HG02763 (cell line): Measurements from ENCODE around the gene TAC1.
"Not testable (repeated sequence)": the region's sequence is repeated elsewhere in the genome, so short reads cannot be mapped to it uniquely, and the experiment has no call there.

Experiments used
- ATAC-seq: cut with Tn5 transposase; IDR thresholded peaks from one replicate; pipeline ENCODE4 v1.9.1; 2021; ENCODE audit warnings: mild to moderate bottlenecking, moderate library complexity; ENCODE audit not compliant: unreplicated experiment

The TAC1 gene, protein sequence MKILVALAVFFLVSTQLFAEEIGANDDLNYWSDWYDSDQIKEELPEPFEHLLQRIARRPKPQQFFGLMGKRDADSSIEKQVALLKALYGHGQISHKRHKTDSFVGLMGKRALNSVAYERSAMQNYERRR

DNA sequence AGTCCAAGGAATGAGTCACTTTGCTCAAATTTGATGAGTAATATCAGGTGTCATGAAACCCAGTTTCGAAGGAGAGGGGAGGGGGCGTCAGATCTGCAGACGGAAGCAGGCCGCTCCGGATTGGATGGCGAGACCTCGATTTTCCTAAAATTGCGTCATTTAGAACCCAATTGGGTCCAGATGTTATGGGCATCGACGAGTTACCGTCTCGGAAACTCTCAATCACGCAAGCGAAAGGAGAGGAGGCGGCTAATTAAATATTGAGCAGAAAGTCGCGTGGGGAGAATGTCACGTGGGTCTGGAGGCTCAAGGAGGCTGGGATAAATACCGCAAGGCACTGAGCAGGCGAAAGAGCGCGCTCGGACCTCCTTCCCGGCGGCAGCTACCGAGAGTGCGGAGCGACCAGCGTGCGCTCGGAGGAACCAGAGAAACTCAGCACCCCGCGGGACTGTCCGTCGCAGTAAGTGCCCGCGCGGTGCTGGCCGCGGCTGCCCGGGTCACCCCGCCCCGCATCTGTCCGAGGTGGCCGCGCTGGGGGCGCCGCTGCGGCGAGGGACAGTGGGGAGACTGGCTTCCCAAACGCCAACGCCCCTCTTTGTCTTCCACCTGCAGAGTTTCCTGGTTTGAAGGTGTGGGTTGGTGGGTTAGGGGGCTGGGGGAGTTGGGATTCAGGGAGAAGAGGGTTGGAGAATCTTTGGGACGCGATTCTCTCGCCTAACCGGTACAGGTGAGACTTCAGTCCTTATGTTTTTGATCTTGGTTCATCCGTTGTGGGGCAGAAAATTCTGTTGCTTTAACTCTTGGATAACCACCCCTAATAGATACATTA lies at the start of gene TAC1:
TAC1 (plus strand) TSS at position 351 of the 829 bp plus-strand sequence. CDS start 527 bp downstream, outside the sequence.
- ATAC-seq = no peak

DNA sequence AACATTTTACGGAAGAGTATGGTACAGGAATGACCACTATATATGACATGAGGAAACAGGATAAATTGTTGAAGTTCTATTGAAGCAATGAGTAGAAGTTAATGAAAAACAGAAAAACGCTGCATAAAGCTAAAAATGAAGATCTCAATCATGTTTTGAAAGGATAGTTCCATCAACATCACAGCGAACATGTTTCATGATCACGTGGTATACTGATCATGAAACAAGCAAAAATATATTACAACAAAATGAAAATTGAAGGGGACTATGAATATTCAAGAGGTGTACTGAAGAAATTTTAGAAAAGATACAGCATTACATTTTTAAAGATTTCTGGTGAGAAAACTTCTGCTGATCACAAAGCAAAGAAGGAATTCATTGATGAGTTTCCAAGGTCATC lies 45.9 kb upstream of the TAC1 start:
- no peak for ATAC-seq

DNA sequence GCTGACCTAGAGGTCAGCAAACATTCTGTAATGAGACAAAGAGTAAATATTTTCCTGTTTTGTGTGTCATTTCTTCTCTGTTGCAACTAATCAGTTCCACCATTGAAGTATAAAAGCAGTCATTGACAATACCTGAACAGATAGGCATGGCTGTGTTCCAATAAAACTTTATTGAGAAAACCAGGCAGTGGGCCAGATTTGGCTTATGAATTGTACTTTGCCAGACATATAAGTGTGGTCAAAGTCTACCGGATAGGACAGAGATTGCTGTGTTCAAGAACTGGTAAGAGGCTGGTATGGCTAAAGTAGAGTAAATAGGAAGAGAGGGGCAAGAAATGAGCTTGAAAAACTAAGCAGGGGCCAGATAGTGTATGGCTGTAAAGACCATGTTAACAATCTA lies 38.3 kb upstream of the TAC1 start:
- no peak for ATAC-seq

DNA sequence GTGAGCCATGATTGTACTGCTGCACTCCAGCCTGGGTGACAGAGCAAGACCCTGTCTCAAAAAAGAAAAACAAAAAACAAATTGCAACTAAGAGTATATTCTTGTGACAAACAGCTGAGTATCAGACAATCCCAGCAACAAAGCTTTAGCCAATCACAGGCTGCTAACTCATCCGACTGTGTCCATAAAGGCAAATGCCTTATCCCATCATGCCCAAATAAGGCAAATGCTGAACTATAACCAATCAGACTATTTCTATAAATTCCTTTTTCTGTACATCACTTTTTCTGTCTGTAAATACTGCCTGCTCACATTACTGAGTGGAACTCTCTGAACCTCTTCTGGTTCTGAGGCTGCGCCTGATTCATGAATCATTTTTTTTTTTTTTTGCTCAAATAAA lies 37.5 kb upstream of the TAC1 start:
- no peak for ATAC-seq

DNA sequence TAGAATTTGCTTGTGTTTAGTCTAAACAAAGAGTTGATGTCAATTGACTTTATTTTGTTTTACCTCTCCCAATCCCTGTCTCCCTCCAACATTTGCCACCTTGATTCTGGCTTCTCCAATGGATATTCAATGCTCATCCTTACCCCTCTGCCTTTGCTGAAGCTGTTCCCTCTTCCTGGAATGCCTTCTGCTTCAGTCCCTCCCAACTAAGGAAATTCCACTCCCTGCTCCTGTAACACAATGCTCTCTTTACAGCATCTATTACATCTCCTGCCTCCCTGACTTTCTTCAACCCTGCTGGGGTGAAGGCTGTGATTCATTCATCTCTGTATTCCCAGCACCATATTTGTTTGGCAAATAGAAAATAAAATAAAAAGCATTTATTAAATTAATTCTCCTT lies 34.5 kb upstream of the TAC1 start:
- ATAC-seq = no peak

DNA sequence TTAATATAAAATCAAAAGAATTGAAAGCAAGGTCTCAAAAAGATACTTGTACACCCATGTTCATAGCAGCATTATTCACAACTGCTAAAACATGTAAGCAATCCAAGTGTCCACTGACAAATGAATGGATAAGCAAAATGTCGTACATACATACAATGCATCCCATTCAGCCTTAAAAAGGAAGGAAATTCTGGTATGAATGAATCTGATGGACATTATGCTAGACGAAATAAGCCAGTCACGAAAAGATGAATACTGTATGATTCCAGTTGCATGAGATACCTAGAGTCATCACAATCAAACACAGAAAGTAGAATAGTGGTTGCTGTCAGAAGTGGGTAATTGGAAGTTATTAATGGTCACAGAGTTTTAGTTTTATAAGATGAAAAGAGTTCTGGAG lies 9.5 kb upstream of the TAC1 start:
- ATAC-seq = no peak

DNA sequence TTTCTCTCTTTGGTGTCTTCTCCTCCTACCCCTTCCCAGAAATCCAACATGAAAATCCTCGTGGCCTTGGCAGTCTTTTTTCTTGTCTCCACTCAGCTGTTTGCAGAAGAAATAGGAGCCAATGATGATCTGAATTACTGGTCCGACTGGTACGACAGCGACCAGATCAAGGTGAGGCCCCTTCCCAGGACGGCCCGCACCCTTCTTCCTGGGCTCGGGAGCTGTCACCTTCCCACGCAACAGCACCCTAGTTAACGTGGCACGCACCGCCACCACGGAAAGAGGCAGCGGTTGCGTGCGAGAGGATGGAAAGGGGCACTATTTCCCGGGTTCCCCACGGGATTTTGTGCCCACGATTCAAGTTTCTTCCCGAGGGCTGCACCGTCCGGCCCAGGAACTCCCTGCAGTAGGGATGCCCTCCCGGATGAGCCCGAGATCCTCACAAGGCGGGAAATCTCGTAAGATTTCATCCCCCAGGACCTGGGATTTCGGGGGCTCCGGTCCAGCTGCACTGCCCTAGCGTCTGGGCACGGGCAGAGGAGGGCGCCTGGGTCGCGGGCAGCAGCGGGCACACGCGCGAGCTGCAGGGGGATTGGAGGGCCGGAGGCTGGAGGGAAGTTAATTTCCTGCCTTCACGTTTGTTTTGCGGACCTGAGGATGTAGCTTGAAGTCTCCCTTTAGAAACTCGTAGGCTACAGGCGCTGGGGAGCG lies 834 bp downstream of the TAC1 start:
- no peak for ATAC-seq

DNA sequence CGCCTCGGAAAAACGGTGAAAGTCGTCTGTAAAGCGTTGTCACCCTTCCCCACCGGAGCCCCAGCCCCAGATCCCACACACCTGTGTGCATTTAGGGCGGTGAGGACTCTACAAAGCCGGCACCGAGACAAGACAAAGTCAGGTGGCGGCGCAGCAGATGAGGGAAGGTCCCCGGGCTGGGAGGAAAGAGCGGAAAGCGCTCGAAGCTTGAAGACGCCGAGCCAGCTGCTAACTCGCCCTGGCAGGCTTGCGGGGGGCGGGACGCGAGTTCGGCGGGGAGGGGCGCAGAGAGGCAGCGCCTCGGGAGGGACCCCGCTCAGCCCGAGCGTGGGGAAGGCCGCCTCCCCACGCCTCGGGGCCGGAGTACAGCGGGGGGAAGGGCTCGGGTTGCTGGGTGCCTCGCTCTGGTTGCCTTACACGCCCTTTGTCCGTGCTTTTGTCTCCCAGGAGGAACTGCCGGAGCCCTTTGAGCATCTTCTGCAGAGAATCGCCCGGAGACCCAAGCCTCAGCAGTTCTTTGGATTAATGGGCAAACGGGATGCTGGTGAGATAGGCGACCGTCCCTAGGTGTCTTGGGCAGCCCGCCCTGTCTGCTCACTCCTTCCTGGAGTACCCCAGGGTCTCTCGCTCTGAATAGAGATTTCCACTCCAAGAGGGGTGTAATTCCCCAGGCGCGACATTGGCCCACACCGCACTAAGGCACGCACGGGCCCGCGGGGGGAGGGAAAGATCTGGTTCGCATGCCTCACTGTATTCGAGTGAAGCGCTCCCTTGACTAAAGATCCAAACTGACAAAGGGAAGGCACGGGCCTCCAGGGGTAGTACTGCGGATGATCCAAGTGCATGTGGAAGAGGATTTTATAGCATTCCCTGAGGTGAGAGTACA lies 1.6 kb downstream of the TAC1 start:
- ATAC-seq = no peak

DNA sequence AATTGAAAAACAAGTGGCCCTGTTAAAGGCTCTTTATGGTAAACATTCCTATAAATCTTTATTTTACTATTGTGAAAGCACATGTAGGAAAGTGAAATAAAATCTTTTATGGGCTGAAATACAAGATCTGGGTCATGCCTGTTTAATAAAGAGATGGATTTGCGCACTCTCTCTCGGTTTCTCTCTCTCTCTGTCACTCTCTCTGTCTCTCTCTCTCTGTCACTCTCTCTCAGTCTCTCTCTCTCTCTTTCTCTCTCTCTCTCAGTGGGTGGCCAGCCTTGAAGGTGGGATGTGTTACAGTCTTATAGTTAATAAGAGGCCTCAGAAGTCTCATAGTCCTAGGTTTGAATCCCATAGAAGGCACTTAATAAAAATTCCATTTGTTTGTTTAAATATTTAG lies 2.4 kb downstream of the TAC1 start:
- ATAC-seq = no peak

DNA sequence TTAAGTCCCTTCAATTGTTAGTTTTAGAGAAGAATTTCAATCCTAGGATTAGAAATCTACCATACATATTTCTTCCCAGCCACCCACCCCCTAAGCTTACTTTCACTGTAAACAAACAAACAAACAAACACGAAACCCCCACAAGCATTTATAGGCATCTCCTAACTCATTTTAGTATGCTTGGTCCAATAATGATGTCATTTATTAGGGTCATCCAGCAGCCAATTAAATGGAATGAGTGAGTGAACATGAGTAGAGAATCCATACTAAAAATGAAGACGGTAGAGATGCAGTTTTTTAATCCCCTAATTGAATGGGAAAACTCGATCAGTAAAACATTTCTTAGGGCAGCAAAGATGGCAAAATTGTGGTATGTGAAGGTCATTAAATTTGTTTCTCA lies 3.2 kb downstream of the TAC1 start:
- ATAC-seq = no peak

DNA sequence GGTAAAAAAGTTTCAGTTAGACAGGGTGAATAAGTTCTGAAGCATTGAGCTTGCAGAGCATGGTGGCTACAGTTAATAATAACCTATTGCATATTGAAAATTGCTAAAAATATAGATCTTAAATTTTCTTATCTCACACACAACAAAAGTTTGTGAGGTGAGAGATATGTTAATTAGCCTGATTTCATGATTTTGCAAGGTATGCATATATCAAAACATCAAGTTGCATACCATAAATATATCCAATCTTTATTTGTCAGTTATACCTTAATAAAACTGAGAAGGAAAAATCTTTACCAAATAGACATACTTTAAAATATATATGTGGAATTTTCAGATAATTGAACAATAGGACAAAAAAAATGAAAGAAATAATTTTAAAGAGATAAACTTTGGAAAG lies 16.6 kb downstream of the TAC1 start:
- no peak for ATAC-seq

DNA sequence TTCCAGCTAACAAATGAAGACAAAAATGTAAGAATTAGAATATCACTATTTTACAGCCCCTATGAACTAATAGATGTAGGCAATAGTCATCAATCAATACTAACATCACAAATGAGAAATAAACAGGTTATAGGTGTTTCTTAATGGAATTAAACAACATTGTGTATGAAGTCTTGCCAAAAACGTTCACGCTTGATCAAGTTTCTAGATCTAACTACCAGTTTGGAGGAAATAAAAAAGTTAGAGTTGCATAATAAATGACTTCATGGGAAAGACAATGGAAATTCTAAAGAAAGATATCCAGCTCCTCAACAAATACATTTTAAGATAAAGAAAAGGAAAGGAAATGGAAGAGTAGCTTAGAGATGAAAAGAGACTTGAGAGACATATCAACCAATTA lies 19.7 kb downstream of the TAC1 start:
- no peak for ATAC-seq

DNA sequence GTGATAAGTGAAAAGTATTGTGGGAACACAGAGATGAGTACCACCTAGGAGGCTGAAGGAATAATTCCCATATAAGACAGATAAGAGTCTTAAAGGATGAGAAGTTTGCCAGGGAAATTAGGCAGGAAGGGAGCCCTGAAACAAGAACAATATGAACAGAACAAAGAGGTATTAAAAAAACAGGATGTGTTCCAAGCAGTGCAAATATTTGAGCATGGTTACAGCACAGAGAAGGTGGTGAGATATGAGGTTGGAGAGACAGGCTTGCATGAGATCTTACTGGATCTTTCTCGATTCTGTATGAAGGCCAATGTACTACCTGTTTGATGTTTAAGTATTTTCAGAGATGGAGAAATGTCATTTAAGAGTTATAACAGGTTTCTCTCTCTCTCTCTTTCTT lies 20.3 kb downstream of the TAC1 start:
- no peak for ATAC-seq

DNA sequence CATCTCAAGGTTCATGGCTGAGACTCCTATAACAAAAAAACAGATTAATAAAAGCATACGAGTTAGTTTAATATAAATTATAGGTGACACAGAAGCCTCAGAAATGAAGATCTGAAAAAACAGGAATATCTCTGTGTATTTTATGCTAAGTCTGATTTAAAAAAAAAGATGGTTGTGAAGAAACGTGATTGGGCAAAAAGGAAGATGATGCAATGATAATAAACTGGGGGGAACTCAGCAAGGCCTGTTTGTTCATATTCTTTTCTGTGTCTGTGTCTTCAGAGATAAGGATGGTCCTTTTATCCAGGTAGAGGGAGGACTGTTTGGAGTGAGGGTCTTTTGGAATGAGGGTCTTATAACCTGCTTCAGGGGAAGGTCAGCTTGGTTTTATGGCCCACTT lies 25.9 kb downstream of the TAC1 start:
- ATAC-seq = no peak

DNA sequence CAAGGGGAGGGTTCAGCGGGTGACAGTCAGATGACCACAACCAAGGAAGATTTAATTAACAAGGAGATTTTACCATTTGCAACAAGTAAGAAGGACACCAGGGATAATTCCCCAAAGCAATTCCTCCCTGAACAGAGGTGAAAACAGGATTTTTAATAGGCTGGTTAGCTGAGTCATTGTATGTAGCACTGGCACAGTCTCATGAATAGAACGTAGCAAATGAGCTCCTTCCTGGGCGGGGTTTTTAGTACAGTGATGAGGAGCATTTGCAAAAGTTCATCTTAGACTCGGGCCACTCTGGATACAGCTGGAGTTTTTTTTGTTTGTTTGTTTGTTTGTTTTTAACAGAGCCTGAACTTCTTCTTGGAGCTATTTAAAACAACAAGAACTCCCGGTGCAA lies 39.0 kb downstream of the TAC1 start:
- ATAC-seq = no peak

DNA sequence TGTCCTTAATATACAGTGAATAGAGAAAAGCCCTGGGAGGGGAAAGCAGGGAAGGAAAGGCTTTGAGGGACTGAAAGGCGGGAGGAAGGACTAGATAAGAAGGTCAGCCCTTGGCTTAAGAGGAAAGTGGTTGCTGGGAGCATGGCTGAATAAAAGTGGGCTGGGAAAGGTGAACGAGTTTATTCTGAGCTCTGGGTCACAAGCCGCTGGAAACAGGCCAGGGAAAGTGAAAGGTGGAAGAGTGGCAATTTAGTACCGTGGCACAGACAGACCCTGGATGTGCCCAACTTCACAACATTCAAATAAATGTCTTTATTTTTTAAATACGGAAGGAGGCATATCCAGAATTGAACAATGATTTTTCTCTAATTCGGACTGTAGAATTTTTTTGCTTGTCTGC lies 39.7 kb downstream of the TAC1 start:
- no peak for ATAC-seq

DNA sequence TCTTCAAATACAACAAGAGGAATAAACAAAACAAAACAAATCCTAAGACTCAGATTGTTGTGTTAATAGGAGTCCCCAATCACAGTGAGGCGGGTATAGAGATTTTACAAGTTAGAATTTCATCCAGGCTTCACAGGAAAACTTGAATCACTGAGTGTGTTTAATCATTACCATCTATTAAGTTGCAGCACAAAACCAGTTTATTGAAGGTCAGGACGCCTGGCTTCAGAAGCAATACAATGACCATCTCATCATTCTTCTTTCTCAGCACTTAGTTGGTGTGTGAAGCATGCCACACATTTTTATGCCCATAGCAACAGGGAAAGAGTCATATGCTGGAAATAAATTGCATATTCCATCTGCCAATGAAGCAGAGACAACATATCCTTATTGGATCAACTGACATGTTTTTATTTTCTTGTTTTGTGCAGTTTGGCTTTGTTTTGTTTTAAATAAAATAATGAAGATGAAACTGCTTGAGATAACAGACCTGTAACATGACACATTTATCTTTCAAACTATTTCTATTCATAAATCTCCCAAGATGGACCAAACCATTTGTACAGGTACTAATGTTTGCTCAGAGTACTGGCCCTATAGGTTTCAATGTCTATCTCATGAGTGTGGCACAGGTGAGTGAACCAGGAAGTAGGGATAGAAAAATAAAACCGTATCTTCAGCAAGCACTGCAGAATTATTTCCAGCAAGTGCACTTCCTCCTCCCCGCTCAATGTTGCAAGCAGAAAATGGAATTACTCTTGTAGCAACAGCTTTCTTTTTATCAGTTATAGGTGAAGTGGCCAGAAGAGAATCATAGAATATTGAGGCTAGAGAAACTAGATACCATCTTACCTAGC lies 40.4 kb downstream of the TAC1 start:
- ATAC-seq = no peak

DNA sequence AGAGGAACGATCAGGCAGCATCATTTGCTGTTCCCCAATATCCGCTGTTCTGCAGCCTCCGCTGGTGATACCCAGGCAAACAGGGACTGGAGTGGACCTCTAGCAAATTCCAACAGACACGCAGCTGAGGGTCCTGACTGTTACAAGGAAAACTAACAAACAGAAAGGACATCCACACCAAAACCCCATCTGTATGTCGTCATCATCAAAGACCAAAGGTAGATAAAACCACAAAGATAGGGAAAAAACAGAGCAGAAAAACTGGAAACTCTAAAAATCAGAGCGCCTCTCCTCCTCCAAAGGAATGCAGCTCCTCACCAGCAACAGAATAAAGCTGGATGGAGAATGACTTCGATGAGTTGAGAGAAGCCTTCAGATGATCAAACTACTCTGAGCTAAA lies 54.5 kb downstream of the TAC1 start:
- ATAC-seq = not testable (repeated sequence)
